Ovary (tissue), 3 donors: ENCODE results near the gene PRSS21.

Experiments
- POLR2A ChIP-seq: fragments of 450-650 bp; IDR thresholded peaks from one replicate; pipeline ENCODE4 v1.6.1; 2017; ENCODE audit warnings: antibody characterized with exemption, mild to moderate bottlenecking, moderate library complexity
- TF ChIP-seq, protein P1 (sequence below), 3 donors: fragments of 450-650 bp in 2 of 3; fragments of 200-600 bp in 1 of 3; IDR thresholded peaks; one replicate each; pipeline versions ENCODE4 v1.5.1 to v1.8.0; 2016 to 2022; ENCODE audit warnings: antibody characterized with exemption in 3 of 3, mild to moderate bottlenecking in 1 of 3
- donor health status: DM: no; HTN: no; CAD: no.

DNA sequence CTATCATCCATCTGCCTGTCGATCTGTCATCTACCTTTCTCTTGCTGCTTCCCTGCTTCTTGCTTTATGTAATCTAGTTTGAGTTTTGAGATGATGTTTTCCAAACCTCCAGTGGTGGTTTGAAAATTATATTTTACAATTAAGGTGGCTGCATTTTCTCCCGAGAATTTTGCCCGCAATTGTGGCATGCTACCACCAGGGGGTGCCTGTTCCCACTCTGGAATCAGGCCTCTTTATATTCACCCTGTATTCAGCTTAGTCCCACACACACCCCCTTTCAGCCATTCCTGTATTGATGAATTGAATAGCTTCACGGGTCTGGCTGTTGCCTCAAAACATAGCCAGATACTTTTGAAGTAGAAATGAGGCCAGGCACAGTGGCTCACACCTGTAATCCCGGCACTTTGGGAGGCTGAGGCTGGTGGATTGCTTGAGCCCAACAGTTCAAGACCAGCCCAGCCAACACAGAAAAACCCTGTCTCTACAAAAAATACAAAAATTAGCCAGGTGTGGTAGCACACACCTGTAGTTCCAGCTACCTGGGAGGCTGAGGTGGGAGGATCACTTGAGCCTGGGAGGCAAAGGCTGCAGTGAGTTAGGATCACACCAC lies 37.8 kb downstream of the PRSS21 start:
- TF ChIP-seq, protein P1, sequence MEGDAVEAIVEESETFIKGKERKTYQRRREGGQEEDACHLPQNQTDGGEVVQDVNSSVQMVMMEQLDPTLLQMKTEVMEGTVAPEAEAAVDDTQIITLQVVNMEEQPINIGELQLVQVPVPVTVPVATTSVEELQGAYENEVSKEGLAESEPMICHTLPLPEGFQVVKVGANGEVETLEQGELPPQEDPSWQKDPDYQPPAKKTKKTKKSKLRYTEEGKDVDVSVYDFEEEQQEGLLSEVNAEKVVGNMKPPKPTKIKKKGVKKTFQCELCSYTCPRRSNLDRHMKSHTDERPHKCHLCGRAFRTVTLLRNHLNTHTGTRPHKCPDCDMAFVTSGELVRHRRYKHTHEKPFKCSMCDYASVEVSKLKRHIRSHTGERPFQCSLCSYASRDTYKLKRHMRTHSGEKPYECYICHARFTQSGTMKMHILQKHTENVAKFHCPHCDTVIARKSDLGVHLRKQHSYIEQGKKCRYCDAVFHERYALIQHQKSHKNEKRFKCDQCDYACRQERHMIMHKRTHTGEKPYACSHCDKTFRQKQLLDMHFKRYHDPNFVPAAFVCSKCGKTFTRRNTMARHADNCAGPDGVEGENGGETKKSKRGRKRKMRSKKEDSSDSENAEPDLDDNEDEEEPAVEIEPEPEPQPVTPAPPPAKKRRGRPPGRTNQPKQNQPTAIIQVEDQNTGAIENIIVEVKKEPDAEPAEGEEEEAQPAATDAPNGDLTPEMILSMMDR (IDR thresholded peaks at IDR 0.05) = no peak
- TF ChIP-seq POLR2A = no peak
